HepG2 (cell line): ENCODE measurements around the gene GCNT3. TPM values are rescaled to one million over a fixed set of nuclear protein-coding genes. Genes with fewer than 3 reads are reported as not detected.

Experiments used
- ATAC-seq: fragments of 200-7000 bp; cut with Tn5 transposase; 3 replicates; pipeline ENCODE4 v1.9.1; 2020; ENCODE audit warnings: mild to moderate bottlenecking, moderate library complexity
- BruUV-seq: library from RNA; stranded (reverse); fragments of 400-500 nt; replicated peaks from 2 replicates; lab custom pipeline; 2021; lab: Mats Ljungman, UMichigan
- CTCF ChIA-PET: fragments of 300-600 bp; formaldehyde crosslinking; extraction: SDS; loops from one replicate; lab custom pipeline; 2021; ENCODE audit warnings: low total read pairs, inconsistent platforms, low intra/inter-chr PET ratio; lab: Yijun Ruan, JAX
- POLR2A ChIA-PET: fragments of 350-600 bp; sonication (Branson Sonifier 250); formaldehyde crosslinking; loops from one replicate; lab custom pipeline; 2020; ENCODE audit warnings: antibody characterized with exemption, inconsistent platforms; lab: Yijun Ruan, JAX
- DNase-seq: peaks from one replicate; pipeline ENCODE4 v3.0.0-alpha.2; 2015; ENCODE audit warnings: low spot score
- FAIRE-seq: peaks from 3 replicates; lab custom pipeline; 2011; peaks lifted over from hg19 to GRCh38; lab: Jason Lieb, UNC
- H2AFZ ChIP-seq: one replicate; pipeline ENCODE4 v1.6.1; 2011; ENCODE audit warnings: low read length, inconsistent platforms
- H3K27ac ChIP-seq: fragments of 300-600 bp; 3 replicates; pipeline ENCODE4 v1.8.0; 2011; ENCODE audit warnings: mixed run types, mild to moderate bottlenecking, mixed read lengths, low read length, inconsistent platforms; ENCODE audit not compliant: insufficient read depth; ENCODE audit errors: extremely low read length
- H3K27me3 ChIP-seq, 2 experiments: fragments of 200-600 bp in 1 of 2; 2 replicates in 1 of 2; 3 replicates in 1 of 2; pipeline versions ENCODE4 v1.6.0 to v1.8.0; 2011; ENCODE audit warnings: low read length in 2 of 2, mild to moderate bottlenecking in 2 of 2, moderate library complexity in 2 of 2, inconsistent platforms in 1 of 2; ENCODE audit not compliant: insufficient read depth in 2 of 2, control insufficient read depth in 1 of 2
- H3K36me3 ChIP-seq, 2 experiments: fragments of 200-600 bp in 1 of 2; replicated peaks in 1 of 2; 2 replicates in 1 of 2; 3 replicates in 1 of 2; pipeline versions ENCODE4 v1.5.1 to v1.8.0; 2011; ENCODE audit warnings: low read length in 2 of 2, inconsistent platforms in 1 of 2; ENCODE audit not compliant: insufficient read depth in 2 of 2, control insufficient read depth in 1 of 2
- H3K4me1 ChIP-seq: 2 replicates; pipeline ENCODE4 v1.5.1; 2012; ENCODE audit warnings: low read length, inconsistent platforms; ENCODE audit not compliant: insufficient read depth
- H3K4me2 ChIP-seq: 2 replicates; pipeline ENCODE4 v1.6.0; 2011; ENCODE audit warnings: low read depth, low read length, inconsistent platforms
- H3K4me3 ChIP-seq, 3 experiments: fragments of 200-600 bp in 1 of 3; sonication (generic), shearing (Covaris generic) in 1 of 3; replicated peaks in 1 of 3; 2 replicates each; pipeline ENCODE4 v1.5.1; 2011 to 2016; ENCODE audit warnings: low read length in 3 of 3, inconsistent platforms in 2 of 3, low read depth in 2 of 3, mild to moderate bottlenecking in 2 of 3, control low read depth in 1 of 3, mixed read lengths in 1 of 3; ENCODE audit not compliant: insufficient read depth in 1 of 3
- H3K79me2 ChIP-seq: one replicate; pipeline ENCODE4 v1.6.1; 2011; ENCODE audit warnings: low read length, inconsistent platforms; ENCODE audit not compliant: insufficient read depth
- H3K9ac ChIP-seq: 2 replicates; pipeline ENCODE4 v1.6.0; 2011; ENCODE audit warnings: mild to moderate bottlenecking, low read depth, low read length, inconsistent platforms; ENCODE audit not compliant: insufficient read depth
- H3K9me3 ChIP-seq: 2 replicates; pipeline ENCODE4 v1.5.1; 2012; ENCODE audit warnings: mild to moderate bottlenecking, low read length
- H4K20me1 ChIP-seq: 2 replicates; pipeline ENCODE4 v1.6.0; 2011; ENCODE audit warnings: inconsistent platforms, mild to moderate bottlenecking, low read length, moderate library complexity; ENCODE audit not compliant: insufficient read depth
- BRCA1 ChIP-seq: sonication (generic); formaldehyde crosslinking; IDR thresholded peaks from 2 replicates; pipeline ENCODE4 v1.4.0; 2020; ENCODE audit warnings: missing genetic modification reagents
- CTCF ChIP-seq: sonication (generic); formaldehyde crosslinking; IDR thresholded peaks from 2 replicates; pipeline ENCODE4 v1.5.0; 2020; ENCODE audit warnings: mild to moderate bottlenecking, missing genetic modification reagents, moderate library complexity
- FOXO1 ChIP-seq: sonication (generic); formaldehyde crosslinking; IDR thresholded peaks from 2 replicates; pipeline ENCODE4 v1.4.0; 2020; ENCODE audit warnings: missing genetic modification reagents
- HMG20B ChIP-seq: conservative IDR thresholded peaks from 2 replicates; pipeline ENCODE4 v1.6.1; 2016; ENCODE audit warnings: missing genetic modification reagents, missing compliant biosample characterization
- IRF2 ChIP-seq: IDR thresholded peaks from 2 replicates; pipeline ENCODE4 v1.6.1; 2018; ENCODE audit warnings: missing genetic modification reagents, missing compliant biosample characterization
- KDM3A ChIP-seq: IDR thresholded peaks from 2 replicates; pipeline ENCODE4 v1.6.1; 2018; ENCODE audit warnings: low read depth, missing compliant biosample characterization
- KLF6 ChIP-seq: IDR thresholded peaks from 2 replicates; pipeline ENCODE4 v1.8.0; 2016; ENCODE audit warnings: missing biosample characterization, missing genetic modification reagents
- KLF9 ChIP-seq: IDR thresholded peaks from 2 replicates; pipeline ENCODE4 v1.6.1; 2016; ENCODE audit warnings: low read depth
- MED8 ChIP-seq: sonication (generic); formaldehyde crosslinking; IDR thresholded peaks from 2 replicates; pipeline ENCODE4 v1.8.1; 2023; ENCODE audit warnings: mild to moderate bottlenecking, missing genetic modification reagents; ENCODE audit not compliant: insufficient replicate concordance
- MLLT10 ChIP-seq: sonication (generic); formaldehyde crosslinking; IDR thresholded peaks from 2 replicates; pipeline ENCODE4 v1.4.0; 2020; ENCODE audit warnings: missing genetic modification reagents
- MXD4 ChIP-seq: IDR thresholded peaks from 2 replicates; pipeline ENCODE4 v1.6.1; 2016; ENCODE audit warnings: mild to moderate bottlenecking, missing biosample characterization, missing genetic modification reagents
- MXI1 ChIP-seq: IDR thresholded peaks from 3 replicates; pipeline ENCODE4 v1.6.1; 2012; ENCODE audit warnings: low read depth, low read length, inconsistent platforms, borderline replicate concordance
- PPARG ChIP-seq: conservative IDR thresholded peaks from 2 replicates; pipeline ENCODE4 v1.6.1; 2016; ENCODE audit warnings: missing biosample characterization, missing genetic modification reagents
- RBAK ChIP-seq: sonication (generic); formaldehyde crosslinking; IDR thresholded peaks from 2 replicates; pipeline ENCODE4 v1.5.1; 2020; ENCODE audit warnings: mild to moderate bottlenecking, missing genetic modification reagents
- RFX3 ChIP-seq: IDR thresholded peaks from 2 replicates; pipeline ENCODE4 v1.6.1; 2016; ENCODE audit warnings: missing biosample characterization, missing genetic modification reagents
- SALL1 ChIP-seq: sonication (generic); formaldehyde crosslinking; IDR thresholded peaks from 2 replicates; pipeline ENCODE4 v1.8.0; 2022; ENCODE audit warnings: mild to moderate bottlenecking, missing genetic modification reagents
- SOX5 ChIP-seq: IDR thresholded peaks from 2 replicates; pipeline ENCODE4 v1.6.1; 2016; ENCODE audit warnings: borderline replicate concordance
- STAG1 ChIP-seq: sonication (generic); formaldehyde crosslinking; IDR thresholded peaks from 2 replicates; pipeline ENCODE4 v1.4.0; 2020; ENCODE audit warnings: missing genetic modification reagents
- TAF15 ChIP-seq: fragments of 200-400 bp; formaldehyde crosslinking; IDR thresholded peaks from one replicate; pipeline ENCODE4 v1.6.1; 2018; ENCODE audit warnings: mild to moderate bottlenecking, low read depth, low read length; ENCODE audit not compliant: poor library complexity, severe bottlenecking
- TIGD3 ChIP-seq: sonication (generic); formaldehyde crosslinking; IDR thresholded peaks from 2 replicates; pipeline ENCODE4 v1.5.1; 2020; ENCODE audit warnings: mild to moderate bottlenecking, missing genetic modification reagents, borderline replicate concordance
- XRCC5 ChIP-seq: fragments of 200-400 bp; formaldehyde crosslinking; optimal IDR thresholded peaks from 2 replicates; pipeline ENCODE3; 2017; ENCODE audit warnings: mild to moderate bottlenecking, low read length
- ZKSCAN8 ChIP-seq: IDR thresholded peaks from 2 replicates; pipeline ENCODE4 v1.6.1; 2016; ENCODE audit warnings: borderline replicate concordance, missing genetic modification reagents, missing compliant biosample characterization
- ZNF234 ChIP-seq: sonication (generic); formaldehyde crosslinking; conservative IDR thresholded peaks from 2 replicates; pipeline ENCODE4 v1.5.1; 2020; ENCODE audit warnings: mild to moderate bottlenecking, missing genetic modification reagents
- ZSCAN9 ChIP-seq: IDR thresholded peaks from 2 replicates; pipeline ENCODE4 v1.6.1; 2016; ENCODE audit warnings: borderline replicate concordance
- WGBS: methylation state at CpG from one replicate; pipeline ENCODE4 v1.1.6; 2017; ENCODE audit warnings: low lambda C conversion rate; 5-methylcytosine and 5-hydroxymethylcytosine counted together
- in situ Hi-C: cut with HindIII; loops from 2 replicates; pipeline ENCODE4 v1.10.0; 2017; ENCODE audit warnings: low pct_unique_long_range_greater_than_20kb; ENCODE audit not compliant: extremely low pct_ligation_motif_present
- intact Hi-C: fragments of 100-400 bp; cut with micrococcal nuclease; formaldehyde crosslinking; loops from one replicate; pipeline ENCODE4 v1.10.0; 2022; ENCODE audit not compliant: unreplicated experiment
- polyA plus RNA-seq, 8 experiments: library from polyadenylated mRNA; depleted of rRNA in 3 of 8; stranded (reverse) in 7 of 8; unstranded in 1 of 8; fragments of >200 nt; fragmentation: Illumina TruSeq in 4 of 8; extraction: Trizol in 4 of 8; gene quantifications; 2 replicates each; pipeline versions ENCODE4 v1.2.1 to v1.2.3, GENCODE V29; 2011 to 2016; ENCODE audit warnings: low read depth in 4 of 8, missing spikeins in 1 of 8, mixed read lengths in 1 of 8; ENCODE audit not compliant: insufficient read depth in 1 of 8
- total RNA-seq, 5 experiments: library from RNA; depleted of rRNA; stranded (reverse); fragments of >200 nt; fragmentation: Illumina TruSeq; extraction: Trizol; gene quantifications; 2 replicates each; pipeline ENCODE4 v1.2.3, GENCODE V29; 2016; ENCODE audit warnings: low read depth in 1 of 5

GCNT3 gene
- total and polyA plus RNA-seq, 2 of the 13 experiments (the other 11 are each of a cell fraction or from before 2014, with no cell fraction given): 6.8 to 9.8 TPM

- H3K36me3 ChIP-seq: peaks cover 5 to 18% of the 10 kb centered on the region in 2 experiments; a peak in 3 of 5 replicates
- 24% methylated on average over 6 of the region's 6 CpGs for WGBS
- H3K9me3 ChIP-seq: no peaks in the 10 kb centered on the region
- H3K4me3 ChIP-seq: no peak overlapping the region
- H3K79me2 ChIP-seq: no peaks in the 10 kb centered on the region
- H4K20me1 ChIP-seq: no peaks in the 10 kb centered on the region
- ChIA-PET POLR2A (no interaction called here), CTCF (interaction anchor here (0.9 to 3.6 kb wide), 3 partner anchors 90 to 94 kb away, joined by 3 to 72 read pairs (median 7); no protein-coding TSS in a partner anchor)
- BruUV-seq: no TSS peak
- H3K4me1 ChIP-seq: no peaks in the 10 kb centered on the region
- ATAC-seq (peak; percentile 99), FAIRE-seq (peak; percentile 47), DNase-seq (peak; percentile 79)
- intact Hi-C loops: loop anchor here (1.0 kb wide), 1 partner anchor 90 kb away; no protein-coding TSS in a partner anchor
- H2AFZ ChIP-seq: no peak overlapping the region
- H3K27me3 ChIP-seq: no peaks in the 10 kb centered on the region
- in situ Hi-C loops: no loop called here
- no peak overlapping the region for H3K27ac ChIP-seq
- no peak overlapping the region for H3K4me2 ChIP-seq
- H3K9ac ChIP-seq: no peak overlapping the region
- 0 out of 2 replicates have a peak, but pooled peaks have one; percentile 28 for TF ChIP-seq PPARG
- TF ChIP-seq TIGD3 (CRISPR knock-in tag): no peak
- no peak for TF ChIP-seq TAF15
- TF ChIP-seq KLF6 (CRISPR knock-in tag): no peak
- TF ChIP-seq SALL1 (CRISPR knock-in tag): peak; percentile 47
- peak; percentile 44; the same call in 1 of the 2 replicates for TF ChIP-seq ZKSCAN8 (CRISPR knock-in tag)
- no peak for TF ChIP-seq BRCA1 (CRISPR knock-in tag)
- no peak for TF ChIP-seq MED8 (CRISPR knock-in tag)
- TF ChIP-seq FOXO1: 0 out of 2 replicates have a peak, but pooled peaks have one; percentile 27
- TF ChIP-seq XRCC5: peak; percentile 55
- TF ChIP-seq CTCF (CRISPR knock-in tag): peak; percentile 89
- peak; percentile 88; the same call in 1 of the 2 replicates for TF ChIP-seq KLF9 (CRISPR knock-in tag)
- TF ChIP-seq ZSCAN9 (CRISPR knock-in tag): 0 out of 2 replicates have a peak, but pooled peaks have one; percentile 20
- TF ChIP-seq SOX5 (CRISPR knock-in tag): peak; percentile 23; the same call in 1 of the 2 replicates
- TF ChIP-seq ZNF234 (CRISPR knock-in tag): no peak
- TF ChIP-seq RBAK (CRISPR knock-in tag): no peak
- TF ChIP-seq HMG20B (CRISPR knock-in tag): no peak
- 0 out of 3 replicates have a peak, but pooled peaks have one; percentile 22 for TF ChIP-seq MXI1
- no peak for TF ChIP-seq MLLT10 (CRISPR knock-in tag)
- no peak for TF ChIP-seq KDM3A (CRISPR knock-in tag)
- 0 out of 2 replicates have a peak, but pooled peaks have one; percentile 20 for TF ChIP-seq IRF2
- TF ChIP-seq MXD4 (CRISPR knock-in tag): no peak
- no peak for TF ChIP-seq RFX3 (CRISPR knock-in tag)
- peak; percentile 92 for TF ChIP-seq STAG1 (CRISPR knock-in tag)
Observed at GRCh38 chr15:59622289-59622688, 10.7 kb downstream of the GCNT3 start.
